ENCODE results near the gene MC1R. TPM values are rescaled to one million over a fixed set of nuclear protein-coding genes. Genes with fewer than 3 reads are reported as not detected.

MC1R gene
- total and polyA plus RNA-seq, 2 of the 8 experiments (the other 6 are each of a cell fraction or from before 2014, with no cell fraction given): 2.2 to 2.9 TPM

- TF ChIP-seq RXRA (IDR thresholded peaks at IDR 0.05; ENCODE audit: insufficient read depth, low read depth, low read length): no peak
- TF ChIP-seq SP1 (IDR thresholded peaks at IDR 0.05; ENCODE audit: low read depth, low read length): peak; percentile 78; the same call in 1 of the 2 replicates
- peak; percentile 86 for TF ChIP-seq EGR1 (IDR thresholded peaks at IDR 0.05; ENCODE audit: borderline replicate concordance, low read depth, low read length)
- TF ChIP-seq GTF2F1 (IDR thresholded peaks at IDR 0.05; ENCODE audit: borderline replicate concordance, low read depth, low read length): no peak
- TF ChIP-seq CHD7 (IDR thresholded peaks at IDR 0.05; ENCODE audit: insufficient replicate concordance, low read length): no peak
- TF ChIP-seq PHF8 (conservative IDR thresholded peaks at IDR 0.05; ENCODE audit: low read depth, low read length): no peak
- TF ChIP-seq USF2 (IDR thresholded peaks at IDR 0.05; ENCODE audit: low read length): peak; percentile 79
- TF ChIP-seq CBX5 (IDR thresholded peaks at IDR 0.05; ENCODE audit: low read depth, low read length): no peak
- no peak for TF ChIP-seq NRF1 (IDR thresholded peaks at IDR 0.05; ENCODE audit: low read depth, low read length)
- TF ChIP-seq SP2 (IDR thresholded peaks at IDR 0.05; ENCODE audit: low read length): no peak
These were observed 44.5 kb upstream of the MC1R start (continued) for GRCh38 chr16:89873972-89874689.
